ENCODE measurements around the gene POLH. TPM values are rescaled to one million over a fixed set of nuclear protein-coding genes. Genes with fewer than 3 reads are reported as not detected.

POLH gene
- total and polyA plus RNA-seq, 2 experiments from 2014 or later: 25.3 to 27.6 TPM

- H3K79me2 ChIP-seq (ENCODE audit: insufficient read depth): peaks cover 80% of the 10 kb centered on the region
- no peaks in the 10 kb centered on the region for H3K9me3 ChIP-seq (ENCODE audit: low read depth)
- H3K4me1 ChIP-seq (ENCODE audit: insufficient read depth): peaks cover 34% of the 10 kb centered on the region
- 68% methylated on average over 3 of the region's 3 CpGs for WGBS, 2 experiments (ENCODE audit: low coverage in 1 of 2, low lambda C conversion rate in 2 of 2, missing lambda C conversion rate in 2 of 2)
- H3F3A ChIP-seq (ENCODE audit: insufficient read depth): peaks cover 40% of the 10 kb centered on the region
- H3K27ac ChIP-seq: peak overlapping the region; percentile 41
- TF ChIP-seq EZH2phosphoT487 (IDR thresholded peaks at IDR 0.05; ENCODE audit: insufficient read depth, low read depth) (no peak), EZH2 (IDR thresholded peaks at IDR 0.05; ENCODE audit: insufficient read depth, poor library complexity, severe bottlenecking) (no peak)
- no peaks in the 10 kb centered on the region for H3K9me2 ChIP-seq (ENCODE audit: insufficient read depth)
- peak overlapping the region; percentile 6; the same call in 1 of the 2 replicates for H3K9ac ChIP-seq
- peak; percentile 63 for DNase-seq
- in situ Hi-C loops (cut with MboI): no loop called here
- H2AFZ ChIP-seq: no peak overlapping the region
- H4K20me1 ChIP-seq (ENCODE audit: insufficient read depth): no peaks in the 10 kb centered on the region
- peak overlapping the region; percentile 98 for H3K4me3 ChIP-seq
- peaks cover 8% of the 10 kb centered on the region; the same call in 1 of the 2 replicates for H3K36me3 ChIP-seq (ENCODE audit: low read depth)
- H3K27me3 ChIP-seq (replicated peaks; ENCODE audit: insufficient read depth): no peaks in the 10 kb centered on the region
- peak overlapping the region; percentile 96 for H3K4me2 ChIP-seq (ENCODE audit: unreplicated experiment)
Measured at GRCh38 chr6:43578748-43579147, 2.8 kb downstream of the POLH start.

GRCh38 chr6:43579171-43579570 lies 3.2 kb downstream of the POLH start:
- in situ Hi-C loops (cut with MboI): no loop called here

GRCh38 chr6:43582911-43583310 lies 6.9 kb downstream of the POLH start:
- Histone ChIP-seq H4K20me1 (ENCODE audit: insufficient read depth) (no peaks in the 10 kb centered on the region), H3K9me3 (ENCODE audit: low read depth) (no peaks in the 10 kb centered on the region), H3F3A (ENCODE audit: insufficient read depth) (peaks cover 49% of the 10 kb centered on the region), H3K4me1 (ENCODE audit: insufficient read depth) (peaks cover 49% of the 10 kb centered on the region), H3K4me3 (no peak overlapping the region), H3K36me3 (ENCODE audit: low read depth) (peaks cover 26% of the 10 kb centered on the region), H3K9me2 (ENCODE audit: insufficient read depth) (no peaks in the 10 kb centered on the region), H3K27ac (peak overlapping the region; percentile 58), H3K79me2 (ENCODE audit: insufficient read depth) (peaks cover 57% of the 10 kb centered on the region), H3K9ac (peak overlapping the region; percentile 36), H2AFZ (no peak overlapping the region), H3K4me2 (ENCODE audit: unreplicated experiment) (peak overlapping the region; percentile 17), H3K27me3 (replicated peaks; ENCODE audit: insufficient read depth) (no peaks in the 10 kb centered on the region)
- TF ChIP-seq EZH2phosphoT487 (IDR thresholded peaks at IDR 0.05; ENCODE audit: insufficient read depth, low read depth): no peak
- no peak for TF ChIP-seq EZH2 (IDR thresholded peaks at IDR 0.05; ENCODE audit: insufficient read depth, poor library complexity, severe bottlenecking)
- in situ Hi-C loops (cut with MboI): no loop called here
- peak; percentile 68 for DNase-seq
- WGBS, 2 experiments (ENCODE audit: low coverage in 1 of 2, low lambda C conversion rate in 2 of 2, missing lambda C conversion rate in 2 of 2): 15 to 22% methylated on average over 5 of the region's 5 CpGs

More at GRCh38 chr6:43579171-43579570, 3.2 kb downstream of the POLH start:
- H3K36me3 ChIP-seq (ENCODE audit: low read depth): peaks cover 8% of the 10 kb centered on the region; the same call in 1 of the 2 replicates
- peak overlapping the region; percentile 96 for H3K4me2 ChIP-seq (ENCODE audit: unreplicated experiment)
- H2AFZ ChIP-seq: no peak overlapping the region
- H4K20me1 ChIP-seq (ENCODE audit: insufficient read depth): no peaks in the 10 kb centered on the region
- WGBS, 2 experiments (ENCODE audit: low coverage in 1 of 2, low lambda C conversion rate in 2 of 2, missing lambda C conversion rate in 2 of 2): 65 to 76% methylated on average over 2 of the region's 2 CpGs
- peak overlapping the region; percentile 6; the same call in 1 of the 2 replicates for H3K9ac ChIP-seq
- peaks cover 80% of the 10 kb centered on the region for H3K79me2 ChIP-seq (ENCODE audit: insufficient read depth)
- H3K27ac ChIP-seq: peak overlapping the region; percentile 41
- no peaks in the 10 kb centered on the region for H3K27me3 ChIP-seq (replicated peaks; ENCODE audit: insufficient read depth)
- peak; percentile 34 for DNase-seq
- H3K9me3 ChIP-seq (ENCODE audit: low read depth): no peaks in the 10 kb centered on the region
- no peaks in the 10 kb centered on the region for H3K9me2 ChIP-seq (ENCODE audit: insufficient read depth)
- peaks cover 38% of the 10 kb centered on the region for H3K4me1 ChIP-seq (ENCODE audit: insufficient read depth)
- H3F3A ChIP-seq (ENCODE audit: insufficient read depth): peaks cover 41% of the 10 kb centered on the region
- TF ChIP-seq EZH2phosphoT487 (IDR thresholded peaks at IDR 0.05; ENCODE audit: insufficient read depth, low read depth): no peak
- TF ChIP-seq EZH2 (IDR thresholded peaks at IDR 0.05; ENCODE audit: insufficient read depth, poor library complexity, severe bottlenecking): no peak
- H3K4me3 ChIP-seq: peak overlapping the region; percentile 98

- Histone ChIP-seq H2AFZ (no peak overlapping the region), H3K27me3 (replicated peaks; ENCODE audit: insufficient read depth) (no peaks in the 10 kb centered on the region), H3K27ac (peak overlapping the region; percentile 49), H3F3A (ENCODE audit: insufficient read depth) (peaks cover 33% of the 10 kb centered on the region), H3K9me2 (ENCODE audit: insufficient read depth) (no peaks in the 10 kb centered on the region), H3K9ac (no peak overlapping the region), H3K36me3 (ENCODE audit: low read depth) (peaks cover 43% of the 10 kb centered on the region), H3K4me2 (ENCODE audit: unreplicated experiment) (no peak overlapping the region), H3K9me3 (ENCODE audit: low read depth) (no peaks in the 10 kb centered on the region), H3K79me2 (ENCODE audit: insufficient read depth) (peaks cover 56% of the 10 kb centered on the region), H3K4me1 (ENCODE audit: insufficient read depth) (peaks cover 34% of the 10 kb centered on the region), H4K20me1 (ENCODE audit: insufficient read depth) (no peaks in the 10 kb centered on the region), H3K4me3 (no peak overlapping the region; the same call in 1 of the 2 replicates)
- 48 to 52% methylated on average over 7 of the region's 7 CpGs for WGBS, 2 experiments (ENCODE audit: low coverage in 1 of 2, low lambda C conversion rate in 2 of 2, missing lambda C conversion rate in 2 of 2)
- in situ Hi-C loops (cut with MboI): no loop called here
- peak; percentile 70 for DNase-seq
- TF ChIP-seq EZH2phosphoT487 (IDR thresholded peaks at IDR 0.05; ENCODE audit: insufficient read depth, low read depth) (no peak), EZH2 (IDR thresholded peaks at IDR 0.05; ENCODE audit: insufficient read depth, poor library complexity, severe bottlenecking) (no peak)
Measured at GRCh38 chr6:43584892-43585570, 9.0 kb downstream of the POLH start.
